Heart left ventricle (tissue), 13 donors: ENCODE results near the gene ATF6B.

Source experiments
- POLR2A ChIP-seq, 2 donors: fragments of 450-650 bp; IDR thresholded peaks; one replicate each; pipeline ENCODE4 v1.6.1; 2017; ENCODE audit warnings: antibody characterized with exemption in 2 of 2, mild to moderate bottlenecking in 2 of 2, moderate library complexity in 2 of 2
- TF ChIP-seq, protein P1 (sequence below), 12 donors: fragments of 200-600 bp; sonication (generic) in 4 of 12; IDR thresholded peaks; one replicate each; pipeline versions ENCODE4 v1.5.0 to v1.8.0; 2018 to 2022; ENCODE audit warnings: antibody characterized with exemption in 12 of 12, mild to moderate bottlenecking in 5 of 12
- donor health status: ischemic (EF 13 %, LVEDD 7.1; RV severe dilation, severe dysfunction).
- donor health status: DM: no; HTN: yes; CAD: no.
- donor health status: DM: no; HTN: no; CAD: no.
- donor health status: ischemic (EF 25% LVEDD 6.9; RV normal size, moderate dysfunction).
- donor health status: ischemic (EF 25% LVEDD 5.7; RV mildly dilated, moderate dysfunction).
- donor health status: ischemic (EF 35%, LVEDD 5.7; RV mildly dilated, moderate dysfunction).
- donor health status: nonischemic (EF 11% LVEDD 7.7; RV severe dilation, severe dysfunction).
- donor health status: DM: yes; HTN: yes; CAD: no.
- donor health status: PGD.
- donor health status: ischemic (EF 29% LVEDD 5.4; RV normal size, mild dysfunction).
- donor health status: nonischemic (EF 23%, LVEDD 6.1; RV moderate dilation, normal function).

DNA sequence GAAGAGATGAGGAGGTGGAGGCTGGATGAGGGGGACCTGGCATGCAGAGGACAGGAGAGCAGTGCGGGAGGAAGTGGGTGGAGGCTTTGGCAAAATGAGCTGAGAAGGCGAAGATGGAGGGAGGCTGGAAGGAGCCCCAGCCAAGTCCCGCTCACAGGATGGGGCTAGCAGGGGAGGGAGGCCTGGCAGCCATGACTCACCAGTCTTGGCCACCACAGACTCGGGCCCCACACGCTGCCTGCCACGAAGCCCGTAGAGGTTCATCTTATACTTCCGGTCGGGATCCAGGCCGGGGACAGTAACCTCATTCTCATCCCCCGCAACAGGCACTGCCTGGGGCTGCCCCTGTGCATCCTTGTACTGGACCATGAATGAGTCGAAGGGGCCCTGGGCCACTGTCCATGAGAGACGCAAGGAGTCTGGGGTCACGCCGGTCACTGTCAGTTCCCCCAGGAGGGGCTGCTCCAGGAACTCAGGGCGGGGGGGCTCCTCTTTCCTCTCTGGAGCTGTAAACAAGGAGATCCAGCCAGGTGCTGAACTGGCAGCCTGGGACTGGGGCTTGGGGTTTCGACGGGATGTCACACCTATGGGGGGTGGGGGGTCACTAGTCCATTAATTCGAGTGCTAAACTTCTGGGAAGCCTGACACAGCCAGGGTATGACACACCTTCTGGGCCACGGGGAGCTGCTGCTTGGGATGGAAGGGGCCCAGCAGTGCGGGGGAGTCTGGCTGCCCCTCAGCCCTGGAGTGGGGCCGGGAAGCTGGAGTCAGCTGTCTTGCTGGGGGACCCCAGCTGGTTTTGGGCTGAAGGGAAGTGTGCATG is 46.7 kb downstream of the ATF6B start:
- TF ChIP-seq POLR2A (IDR thresholded peaks at IDR 0.05): no peak
- TF ChIP-seq, protein P1, sequence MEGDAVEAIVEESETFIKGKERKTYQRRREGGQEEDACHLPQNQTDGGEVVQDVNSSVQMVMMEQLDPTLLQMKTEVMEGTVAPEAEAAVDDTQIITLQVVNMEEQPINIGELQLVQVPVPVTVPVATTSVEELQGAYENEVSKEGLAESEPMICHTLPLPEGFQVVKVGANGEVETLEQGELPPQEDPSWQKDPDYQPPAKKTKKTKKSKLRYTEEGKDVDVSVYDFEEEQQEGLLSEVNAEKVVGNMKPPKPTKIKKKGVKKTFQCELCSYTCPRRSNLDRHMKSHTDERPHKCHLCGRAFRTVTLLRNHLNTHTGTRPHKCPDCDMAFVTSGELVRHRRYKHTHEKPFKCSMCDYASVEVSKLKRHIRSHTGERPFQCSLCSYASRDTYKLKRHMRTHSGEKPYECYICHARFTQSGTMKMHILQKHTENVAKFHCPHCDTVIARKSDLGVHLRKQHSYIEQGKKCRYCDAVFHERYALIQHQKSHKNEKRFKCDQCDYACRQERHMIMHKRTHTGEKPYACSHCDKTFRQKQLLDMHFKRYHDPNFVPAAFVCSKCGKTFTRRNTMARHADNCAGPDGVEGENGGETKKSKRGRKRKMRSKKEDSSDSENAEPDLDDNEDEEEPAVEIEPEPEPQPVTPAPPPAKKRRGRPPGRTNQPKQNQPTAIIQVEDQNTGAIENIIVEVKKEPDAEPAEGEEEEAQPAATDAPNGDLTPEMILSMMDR (IDR thresholded peaks at IDR 0.05): no peak
